Lower leg skin (tissue), 4 donors: ENCODE measurements around the gene HEXD. TPM values are rescaled to one million over a fixed set of nuclear protein-coding genes. Genes with fewer than 3 reads are reported as not detected.

Experiments used
- DNase-seq, 2 donors: peaks; one replicate each; pipeline ENCODE4 v3.0.0-alpha.2; 2019; ENCODE audit warnings: low spot score in 2 of 2
- H3K4me3 ChIP-seq: fragments of 200-600 bp; sonication (generic); 2 replicates; pipeline ENCODE4 v1.5.1; 2017; ENCODE audit warnings: mild to moderate bottlenecking, low read depth; ENCODE audit not compliant: poor library complexity, severe bottlenecking
- CTCF ChIP-seq, 3 donors: fragments of 450-650 bp; IDR thresholded peaks; one replicate each; pipeline ENCODE4 v1.5.1; 2016; ENCODE audit warnings: antibody characterized with exemption in 3 of 3, mild to moderate bottlenecking in 3 of 3, moderate library complexity in 2 of 3
- POLR2A ChIP-seq, 2 donors: fragments of 450-650 bp; IDR thresholded peaks; one replicate each; pipeline ENCODE4 v1.6.1; 2016 to 2017; ENCODE audit warnings: antibody characterized with exemption in 2 of 2, mild to moderate bottlenecking in 1 of 2, moderate library complexity in 1 of 2
- WGBS, 2 donors: methylation state at CpG; one replicate each; pipeline ENCODE4 v1.1.5; 2018; 5-methylcytosine and 5-hydroxymethylcytosine counted together
- intact Hi-C: fragments of 100-400 bp; cut with DNase I; formaldehyde crosslinking; loops from one replicate; pipeline ENCODE4 v1.15.0; 2023; ENCODE audit warnings: low total_unique reads
- total RNA-seq, 4 donors: library from RNA; depleted of rRNA; stranded (reverse); fragments of >200 nt; gene quantifications; one replicate each; pipeline ENCODE4 v1.1.0, GENCODE V29; 2016

Gene HEXD
- total RNA-seq, 4 donors from 2014 or later = 30.0 to 47.1 (median 39.3) TPM

- no peak overlapping the region for H3K4me3 ChIP-seq
- WGBS, 2 donors = 86 to 90% methylated on average over 7 to 18 of the region's 18 CpGs
- intact Hi-C loops = no loop called here
- TF ChIP-seq POLR2A (IDR thresholded peaks at IDR 0.05) (no peak), CTCF (IDR thresholded peaks at IDR 0.05) (no peak)
- no peak for DNase-seq
Measured at GRCh38 chr17:82437325-82437668, 19.1 kb downstream of the HEXD start.

- intact Hi-C loops = no loop called here
- no peak overlapping the region for H3K4me3 ChIP-seq
- DNase-seq = no peak
- no peak for TF ChIP-seq POLR2A (IDR thresholded peaks at IDR 0.05)
- 80 to 86% methylated on average over 10 to 17 of the region's 26 CpGs for WGBS, 2 donors
Measured at GRCh38 chr17:82438401-82439193, 20.4 kb downstream of the HEXD start.

DNA sequence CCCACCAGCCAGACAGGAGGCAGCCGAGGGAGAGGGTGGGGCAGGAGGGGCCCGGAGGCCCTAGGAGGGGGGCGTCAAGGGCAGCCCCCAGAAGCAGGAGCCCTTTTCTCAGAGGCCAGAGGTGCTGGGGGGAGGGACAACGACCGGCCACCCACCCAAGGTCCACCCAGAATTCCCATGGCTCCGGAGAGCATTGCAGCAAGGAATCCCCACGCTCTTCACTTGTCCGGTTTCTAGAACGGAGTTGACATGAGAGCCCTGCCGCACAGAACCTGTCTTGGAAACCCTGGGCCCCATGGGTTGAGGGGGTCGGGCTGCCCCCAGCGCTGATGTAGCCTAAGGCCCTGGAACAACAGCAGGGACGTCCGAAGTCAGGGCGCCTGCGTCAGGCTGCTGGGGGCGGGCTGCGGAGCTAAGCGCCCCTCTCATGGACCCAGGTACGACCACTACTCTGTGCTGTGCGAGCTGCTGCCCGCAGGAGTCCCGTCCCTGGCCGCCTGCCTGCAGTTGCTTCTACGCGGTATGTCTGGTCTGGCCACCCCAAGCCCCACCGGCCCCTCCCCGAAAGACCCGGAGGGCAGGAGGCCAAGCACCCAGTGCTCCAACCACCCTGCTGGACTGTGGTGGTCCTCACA, 21.2 kb downstream of the HEXD start:
- intact Hi-C loops = no loop called here
- DNase-seq = no peak
- TF ChIP-seq POLR2A (IDR thresholded peaks at IDR 0.05) (no peak), CTCF (IDR thresholded peaks at IDR 0.05) (no peak)
- no peak overlapping the region for H3K4me3 ChIP-seq
- 85 to 94% methylated on average over 20 to 27 of the region's 29 CpGs for WGBS, 2 donors

DNA sequence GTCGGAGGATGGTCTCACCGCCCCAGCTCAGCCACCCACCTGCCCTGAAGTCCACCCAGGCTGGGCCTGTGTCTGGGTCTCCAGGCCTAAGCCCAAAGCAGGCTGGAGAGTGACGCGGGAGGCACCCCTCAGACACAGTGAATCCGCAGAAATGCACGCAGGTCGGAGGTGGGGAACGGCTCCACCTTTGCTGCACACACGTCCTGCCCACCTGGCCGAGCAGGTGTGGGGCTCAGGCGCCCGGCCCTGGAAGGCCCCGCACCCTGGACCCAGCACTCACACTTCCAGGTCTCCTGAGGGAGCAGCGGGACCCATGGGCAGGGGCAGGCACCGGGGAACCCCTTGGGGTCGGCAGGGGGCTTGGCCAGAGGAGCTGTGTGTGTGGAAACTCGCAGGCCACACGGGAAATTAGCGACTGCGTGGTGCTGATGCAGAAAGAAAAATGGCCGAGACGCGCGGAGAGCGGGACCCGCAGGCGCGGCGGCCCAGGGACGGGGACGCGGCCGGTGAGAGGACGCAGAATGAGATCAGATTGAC, 21.8 kb downstream of the HEXD start:
- intact Hi-C loops = no loop called here
- DNase-seq = no peak
- no peak overlapping the region for H3K4me3 ChIP-seq
- TF ChIP-seq CTCF (IDR thresholded peaks at IDR 0.05) (no peak), POLR2A (IDR thresholded peaks at IDR 0.05) (no peak)
- 89 to 91% methylated on average over 30 to 34 of the region's 34 CpGs for WGBS, 2 donors

DNA sequence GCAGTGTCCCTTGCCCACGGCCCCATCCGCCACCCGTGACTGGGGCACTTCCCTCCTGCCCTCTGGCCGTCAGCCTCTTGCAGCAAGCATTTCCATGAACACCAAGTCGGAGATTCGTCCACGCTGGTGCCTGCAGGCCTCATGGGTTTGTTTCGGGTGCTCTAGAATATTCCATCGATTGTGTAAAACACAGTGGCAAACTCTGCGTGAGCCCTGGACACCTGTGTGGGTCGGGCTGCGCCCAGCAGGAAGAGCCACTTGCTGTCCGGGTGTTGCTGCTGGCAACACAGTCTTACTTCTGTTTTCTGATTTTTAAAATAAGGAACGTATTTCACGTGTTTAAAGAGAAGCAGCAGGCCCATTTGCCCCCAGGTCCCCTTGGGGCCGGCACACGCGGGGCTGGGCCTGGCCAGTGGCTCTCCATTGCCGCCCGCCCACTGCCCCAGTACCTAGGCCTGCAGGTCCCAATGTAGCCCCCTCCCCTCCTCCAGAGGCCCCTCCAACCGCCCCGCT, 22.4 kb downstream of the HEXD start:
- H3K4me3 ChIP-seq = no peak overlapping the region
- TF ChIP-seq CTCF (IDR thresholded peaks at IDR 0.05) (no peak), POLR2A (IDR thresholded peaks at IDR 0.05) (no peak)
- WGBS, 2 donors = 71 to 74% methylated on average over 22 of the region's 22 CpGs
- intact Hi-C loops = no loop called here
- no peak for DNase-seq

DNA sequence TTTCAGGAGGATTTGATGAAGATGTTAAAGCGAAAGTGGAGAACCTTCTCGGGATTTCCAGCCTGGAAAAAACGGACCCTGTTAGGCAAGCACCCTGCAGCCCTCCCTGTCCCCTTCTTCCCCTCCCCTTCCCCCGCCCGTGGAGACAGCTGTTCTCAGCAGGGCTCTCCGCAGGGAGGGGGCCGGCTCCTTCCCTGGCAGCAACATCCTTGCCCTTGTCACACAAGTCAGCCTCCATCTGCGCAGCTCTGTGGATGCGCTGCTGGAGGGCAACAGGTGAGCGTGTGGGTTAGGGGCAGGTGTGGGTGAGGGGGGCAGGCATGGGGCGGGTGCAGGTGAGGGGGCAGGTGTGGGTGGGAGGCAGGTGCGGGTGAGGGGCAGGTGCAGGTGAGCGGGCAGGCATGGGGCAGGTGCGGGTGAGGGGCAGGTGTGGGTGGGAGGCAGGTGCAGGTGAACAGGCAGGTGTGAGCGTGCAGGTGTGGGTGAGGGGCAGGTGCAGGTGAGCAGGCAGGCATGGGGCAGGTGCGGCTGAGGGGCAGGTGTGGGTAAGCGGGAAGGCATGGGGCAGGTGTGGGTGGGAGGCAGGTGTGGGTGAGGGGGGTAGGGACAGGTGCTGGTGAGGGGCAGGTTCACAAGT, 23.0 kb downstream of the HEXD start:
- no peak for TF ChIP-seq POLR2A (IDR thresholded peaks at IDR 0.05)
- TF ChIP-seq CTCF (IDR thresholded peaks at IDR 0.05) = no peak
- intact Hi-C loops = no loop called here
- WGBS, 2 donors = 63 to 64% methylated on average over 17 of the region's 17 CpGs
- H3K4me3 ChIP-seq = no peak overlapping the region
- DNase-seq = no peak
